HG02884 (cell line): ENCODE data around the gene ARHGAP31.

Experiments used
- ATAC-seq: cut with Tn5 transposase; IDR thresholded peaks from one replicate; pipeline ENCODE4 v1.9.1; 2021; ENCODE audit warnings: mild to moderate bottlenecking, moderate library complexity; ENCODE audit not compliant: unreplicated experiment

Gene ARHGAP31

DNA sequence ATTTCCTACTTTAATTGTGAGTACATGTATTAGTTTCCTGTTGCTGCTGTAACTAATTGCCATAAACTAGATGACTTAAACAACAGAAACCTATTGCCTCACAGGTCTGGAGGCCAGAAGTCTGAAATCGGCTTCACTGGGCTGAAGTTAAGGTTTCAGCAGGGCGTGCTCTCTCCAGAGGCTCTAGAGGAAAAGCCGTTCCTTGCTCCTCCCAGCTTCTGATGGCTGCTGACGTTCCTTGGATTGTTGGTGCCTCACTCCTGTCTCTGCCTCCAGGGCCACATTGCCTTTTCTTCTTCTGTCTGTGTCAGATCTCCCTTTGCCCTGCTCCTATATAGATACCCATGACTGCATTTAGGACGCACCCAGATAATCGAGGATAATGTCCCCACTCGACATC is 80.9 kb downstream of the ARHGAP31 start:
- no peak for ATAC-seq

DNA sequence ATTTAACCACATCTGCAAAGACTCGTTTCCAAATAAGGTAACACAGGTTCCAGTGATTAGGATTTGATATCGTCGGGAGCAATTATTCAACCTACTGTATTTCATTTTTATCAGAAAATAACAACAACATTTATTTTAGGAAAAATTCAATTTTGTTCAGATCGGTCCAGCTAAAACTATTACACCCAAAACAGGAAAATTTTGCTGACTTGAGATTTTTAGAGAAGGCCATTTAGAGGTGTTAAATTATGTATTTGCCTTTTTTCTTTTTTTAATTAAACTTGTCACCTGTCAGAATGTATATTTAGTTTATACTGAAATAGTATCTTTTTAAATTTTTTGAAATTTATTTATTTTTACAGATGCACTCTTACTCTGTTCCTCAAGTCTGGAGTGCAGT is 81.3 kb downstream of the ARHGAP31 start:
- no peak for ATAC-seq

DNA sequence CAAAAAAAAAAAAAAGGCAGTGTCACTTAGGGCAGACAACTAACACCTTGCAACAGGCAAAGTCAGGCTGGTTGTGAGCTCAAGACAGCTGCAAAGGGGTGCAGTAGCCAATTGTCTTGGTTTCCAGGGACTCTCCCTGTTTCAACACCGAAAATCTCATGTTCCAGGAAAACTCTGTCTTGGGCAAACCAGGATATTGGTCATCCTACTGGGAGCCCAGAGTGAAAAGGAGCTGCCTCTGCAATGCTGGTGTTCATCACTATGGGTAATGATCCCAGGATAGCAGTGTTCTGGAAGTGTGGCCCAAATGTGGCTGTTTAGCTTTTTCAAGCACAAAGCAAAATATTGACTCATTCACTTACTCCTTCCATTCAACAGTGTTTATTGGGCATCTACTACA is 82.6 kb downstream of the ARHGAP31 start:
- ATAC-seq = no peak

DNA sequence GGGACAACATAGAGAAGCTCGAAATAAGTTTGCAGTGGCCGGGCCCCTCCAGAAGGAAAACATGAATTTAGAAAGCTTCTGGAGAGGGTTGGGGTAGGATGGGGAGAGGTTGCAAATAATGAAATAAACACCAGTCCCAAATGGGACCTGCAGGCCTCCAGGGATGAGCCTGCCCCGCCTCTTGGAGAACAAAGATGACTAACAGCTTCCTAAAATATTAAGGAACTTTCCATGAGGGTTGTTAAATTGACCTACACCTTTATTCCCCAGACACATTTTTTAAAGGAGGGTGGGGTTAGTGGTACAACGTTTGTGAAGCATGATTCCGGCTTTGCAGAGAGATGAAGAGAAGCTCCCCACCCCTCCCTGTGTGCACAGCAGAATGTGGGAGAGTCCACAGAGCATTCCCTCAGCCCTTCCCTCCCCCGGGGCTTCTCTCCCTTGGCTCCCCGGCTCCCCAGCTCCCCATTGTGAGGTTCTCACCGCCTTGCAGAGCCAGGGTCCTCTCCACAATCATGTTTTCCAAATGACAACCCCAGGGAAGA is 84.1 kb downstream of the ARHGAP31 start:
- ATAC-seq = no peak

DNA sequence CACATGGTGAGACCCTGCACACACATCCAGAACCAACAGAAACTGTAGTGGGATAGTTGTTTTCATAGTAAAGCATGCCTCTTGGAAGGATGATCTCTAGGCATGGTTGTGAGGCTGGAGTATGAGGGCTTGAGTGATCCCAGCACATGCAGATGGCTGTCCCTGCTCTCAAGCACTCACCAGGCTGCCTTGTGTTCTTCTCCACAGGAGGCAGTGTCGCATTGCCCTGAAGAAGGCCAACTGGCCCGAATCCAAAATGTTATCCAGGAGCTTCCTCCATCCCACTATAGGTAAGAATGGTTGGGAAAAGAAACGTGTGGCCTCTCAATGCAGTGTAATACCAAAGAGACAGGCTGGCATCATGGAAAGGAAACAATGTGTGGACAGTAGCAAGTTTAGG is 86.5 kb downstream of the ARHGAP31 start:
- ATAC-seq = no peak

DNA sequence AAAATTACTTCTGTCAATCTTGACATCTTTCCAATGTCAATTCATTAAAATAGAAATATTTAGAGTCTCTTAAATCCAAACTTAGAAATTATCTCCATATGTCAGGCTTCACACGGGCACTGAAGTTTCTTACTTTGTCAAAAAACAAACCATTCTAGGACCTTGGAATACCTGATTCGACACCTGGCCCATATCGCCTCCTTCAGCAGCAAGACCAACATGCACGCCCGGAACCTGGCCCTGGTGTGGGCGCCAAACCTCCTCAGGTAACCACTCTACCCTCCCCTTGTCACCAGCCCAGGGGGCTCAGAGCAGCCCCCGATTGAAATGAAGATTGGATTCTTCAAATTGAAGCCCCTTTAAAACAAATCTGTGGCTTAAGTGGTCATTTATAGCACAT is 88.0 kb downstream of the ARHGAP31 start:
- no peak for ATAC-seq

DNA sequence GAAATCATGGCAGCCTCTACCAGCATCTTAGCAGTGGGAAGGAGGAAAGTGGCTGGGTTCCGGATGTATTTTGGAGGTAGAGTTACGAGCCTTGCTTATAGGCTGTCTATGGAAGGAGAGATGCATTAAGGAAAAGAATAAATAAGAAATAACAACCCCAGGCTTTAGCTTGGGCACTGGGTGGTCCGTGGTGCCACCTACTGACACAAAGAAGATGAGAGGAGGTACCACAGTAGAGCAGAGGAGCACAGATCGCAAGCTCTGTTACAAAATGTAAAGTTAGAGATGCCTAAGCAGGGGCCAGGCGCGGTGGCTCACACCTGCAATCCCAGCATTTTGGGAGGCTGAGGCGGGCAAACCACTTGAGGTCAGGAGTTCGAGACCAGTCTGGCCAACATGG is 94.4 kb downstream of the ARHGAP31 start:
- ATAC-seq = no peak

DNA sequence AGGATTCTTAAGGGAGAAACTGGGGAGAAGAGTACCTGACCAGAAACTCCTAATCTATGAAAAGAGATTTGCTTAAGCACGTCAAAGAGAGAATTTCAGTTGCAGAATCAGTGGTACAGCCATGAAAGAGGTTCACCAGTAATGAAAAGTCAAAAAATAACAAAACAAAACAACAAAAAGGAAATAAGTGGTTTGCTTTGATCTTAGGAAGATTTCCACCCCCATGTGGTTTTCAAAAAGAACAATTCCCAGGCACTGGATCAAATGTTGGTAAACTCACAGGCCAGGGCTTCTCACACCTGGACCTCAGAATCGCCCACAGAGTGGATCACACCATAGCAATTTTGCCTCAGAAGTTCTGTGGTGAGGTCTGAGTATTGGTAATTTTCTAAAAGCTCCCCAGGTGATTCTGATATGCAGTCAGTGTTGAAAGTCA is 101.8 kb downstream of the ARHGAP31 start:
- peak; percentile 72 for ATAC-seq

DNA sequence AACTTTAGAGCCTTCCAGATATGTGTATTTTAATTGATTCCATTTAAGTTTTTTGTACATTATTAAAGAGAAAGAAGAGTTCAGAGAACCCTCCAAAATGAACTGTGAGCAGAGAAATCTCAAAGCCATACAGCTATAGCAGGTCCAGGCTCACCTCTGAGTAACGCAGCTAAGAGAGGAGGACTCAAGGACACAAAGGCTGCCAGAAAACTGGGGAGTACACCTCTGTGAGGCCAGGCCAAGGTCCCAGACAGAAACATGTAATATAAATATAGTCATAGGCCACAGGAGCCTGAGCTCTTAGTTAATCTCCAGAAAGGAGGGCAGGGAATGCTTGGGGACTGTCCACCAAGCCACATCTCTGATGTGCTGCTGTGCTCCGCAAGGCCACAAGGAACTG is 102.7 kb downstream of the ARHGAP31 start:
- no peak for ATAC-seq

DNA sequence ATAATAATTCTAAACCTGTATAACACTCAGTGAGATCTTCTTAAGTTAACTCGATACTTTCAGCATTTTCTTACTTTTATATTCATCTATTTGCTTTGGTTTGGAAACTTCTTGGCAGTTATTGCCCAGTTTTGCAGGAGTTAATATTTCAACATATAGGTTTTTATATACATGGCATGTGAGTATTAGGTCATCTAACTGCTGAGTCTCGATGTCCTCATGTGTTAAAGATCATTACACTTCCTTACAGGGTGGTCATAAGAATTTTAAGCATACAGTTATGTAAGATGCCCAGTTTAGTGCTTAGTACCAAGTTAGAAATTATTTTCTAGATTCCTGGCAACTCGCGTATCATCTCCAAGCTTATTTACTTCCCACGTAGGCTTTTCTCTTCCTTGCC is 106.3 kb downstream of the ARHGAP31 start:
- ATAC-seq = no peak

DNA sequence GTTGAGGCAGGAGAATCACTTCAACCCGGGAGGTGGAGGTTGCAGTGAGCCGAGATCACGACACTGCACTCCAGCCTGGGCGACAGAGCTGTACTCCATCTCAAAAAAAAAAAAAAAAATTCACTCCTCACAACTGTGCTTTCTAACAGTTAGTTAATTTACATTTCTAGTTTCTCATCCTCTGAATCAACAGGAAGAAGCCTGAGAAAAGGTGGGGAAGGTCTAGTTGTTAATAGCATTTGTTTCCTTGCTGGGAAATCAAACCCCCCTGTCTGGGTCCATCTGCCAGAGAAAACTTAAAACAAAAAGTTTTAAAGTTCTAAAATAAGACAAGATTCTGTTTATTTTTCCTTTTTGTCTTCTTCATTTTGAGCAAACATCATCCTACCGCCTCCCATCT is 106.9 kb downstream of the ARHGAP31 start:
- peak; percentile 55 for ATAC-seq

DNA sequence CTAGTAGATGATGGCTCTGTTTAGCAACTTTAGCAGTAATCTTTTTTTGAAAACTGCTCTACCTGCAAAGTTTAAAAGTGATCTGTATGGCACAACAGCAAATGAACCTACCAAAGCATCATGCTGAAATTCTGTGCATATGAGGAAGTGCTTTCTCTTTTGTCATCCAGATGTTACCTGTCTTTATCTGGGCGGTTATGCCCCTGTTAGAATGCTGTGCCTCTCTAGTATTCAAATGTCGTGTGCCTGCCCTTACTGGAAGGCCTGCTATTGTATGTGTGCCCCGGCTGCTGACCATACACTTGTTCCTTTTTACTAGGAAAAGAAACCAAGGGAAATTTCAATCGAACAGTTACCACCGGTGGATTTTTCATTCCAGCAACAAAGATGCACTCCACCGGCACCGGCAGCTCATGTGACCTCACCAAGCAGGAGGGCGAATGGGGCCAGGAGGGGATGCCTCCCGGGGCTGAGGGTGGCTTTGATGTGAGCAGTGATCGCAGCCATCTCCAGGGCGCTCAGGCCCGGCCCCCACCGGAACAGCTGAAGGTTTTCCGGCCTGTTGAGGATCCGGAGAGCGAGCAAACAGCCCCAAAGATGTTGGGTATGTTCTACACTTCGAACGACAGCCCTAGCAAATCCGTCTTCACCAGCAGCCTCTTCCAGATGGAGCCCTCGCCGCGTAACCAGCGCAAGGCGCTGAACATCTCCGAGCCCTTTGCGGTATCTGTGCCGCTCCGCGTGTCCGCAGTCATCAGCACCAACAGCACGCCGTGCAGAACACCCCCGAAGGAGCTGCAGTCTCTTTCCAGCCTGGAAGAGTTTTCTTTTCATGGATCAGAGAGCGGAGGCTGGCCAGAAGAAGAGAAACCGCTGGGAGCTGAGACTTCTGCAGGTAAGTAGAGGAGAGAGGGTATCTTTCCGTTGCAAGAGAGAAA is 107.6 kb downstream of the ARHGAP31 start:
- ATAC-seq = peak; percentile 64

DNA sequence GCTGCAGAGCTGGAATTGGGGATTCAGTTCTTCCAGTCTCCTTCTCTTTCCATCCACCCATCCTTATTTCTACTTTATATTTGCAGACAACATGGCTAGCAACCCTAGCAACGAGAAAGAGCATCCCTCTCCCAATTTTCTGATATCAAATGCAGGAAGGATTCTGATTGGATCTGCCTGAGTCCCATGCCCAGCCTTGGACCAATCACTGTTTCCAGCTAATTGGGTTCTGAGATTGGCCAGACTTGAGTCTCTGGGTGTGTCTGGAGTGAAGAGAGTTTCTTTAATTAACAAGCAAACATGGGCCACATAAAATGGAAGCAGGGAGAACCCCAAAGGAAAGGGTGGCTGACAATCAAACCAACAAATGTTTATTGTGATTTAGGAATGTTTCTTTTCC is 108.6 kb downstream of the ARHGAP31 start:
- no peak for ATAC-seq

DNA sequence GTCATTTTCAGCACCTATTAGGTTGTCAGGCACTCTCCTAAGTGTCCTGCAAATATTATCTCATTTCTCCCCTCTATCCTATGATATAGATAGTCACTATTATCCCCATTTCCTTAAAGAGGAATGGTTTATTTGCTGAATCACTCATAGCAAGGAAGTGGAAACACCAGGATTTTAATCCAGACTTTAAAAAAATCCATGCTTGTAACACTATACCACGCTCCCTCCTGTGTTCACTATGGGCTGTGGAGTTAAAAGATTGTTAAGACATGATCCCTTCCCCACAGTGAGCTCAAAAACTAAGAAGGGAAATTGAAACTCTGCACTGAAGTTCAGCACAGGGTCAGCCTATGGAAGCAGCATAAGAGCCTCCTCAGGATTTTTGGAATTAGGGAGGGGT is 109.0 kb downstream of the ARHGAP31 start:
- no peak for ATAC-seq

DNA sequence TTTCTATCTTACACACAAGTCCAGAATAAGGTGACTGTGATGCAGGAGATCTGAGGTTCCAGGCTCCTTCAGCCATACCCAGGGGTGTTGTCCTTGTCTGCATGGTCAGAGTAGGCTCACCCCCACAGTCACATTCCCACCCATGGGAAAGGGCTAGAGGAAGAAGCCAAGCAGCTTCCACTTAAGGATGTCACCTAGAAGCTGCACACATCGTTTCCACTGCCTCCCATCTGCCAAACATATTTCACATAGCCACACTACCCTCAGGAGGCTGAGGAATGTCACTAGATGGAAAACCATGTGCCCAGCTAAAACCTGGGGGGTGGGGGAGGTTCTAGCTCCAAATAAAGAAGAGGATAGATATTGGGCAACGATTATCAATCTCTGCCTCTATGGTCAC is 111.1 kb downstream of the ARHGAP31 start:
- ATAC-seq = no peak

DNA sequence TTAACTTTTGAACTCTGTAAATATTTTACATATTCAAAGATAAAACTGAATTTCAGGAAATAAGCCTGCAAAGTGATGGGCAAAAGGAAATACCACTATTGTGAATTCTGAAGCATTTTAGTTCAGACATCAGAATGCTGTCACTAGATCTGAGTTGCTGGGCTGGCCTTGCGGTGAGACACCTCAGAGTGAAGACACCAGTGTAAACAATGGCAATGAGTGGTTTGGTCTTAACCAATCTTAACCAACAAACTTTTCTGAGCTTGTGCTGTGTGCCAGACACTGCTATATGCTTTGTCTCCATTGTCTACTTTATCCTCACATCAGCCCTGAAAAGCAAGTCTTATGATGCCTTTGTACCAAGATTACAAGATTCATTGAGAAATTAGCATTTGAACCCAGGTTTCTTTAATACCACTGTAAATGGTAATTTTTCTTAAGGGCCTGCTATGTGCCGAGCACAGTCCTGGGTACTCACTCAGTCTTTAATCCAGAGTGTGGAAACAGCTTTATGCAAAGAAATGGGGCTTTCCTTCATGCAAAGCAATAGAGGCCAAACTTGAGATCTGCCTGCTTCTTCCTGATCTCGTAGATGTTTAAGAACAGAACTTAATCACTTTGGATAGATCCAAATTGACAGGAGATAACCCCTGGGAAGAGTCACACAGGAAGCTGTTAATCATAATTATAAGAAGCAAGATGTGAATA is 114.2 kb downstream of the ARHGAP31 start:
- peak; percentile 76 for ATAC-seq

DNA sequence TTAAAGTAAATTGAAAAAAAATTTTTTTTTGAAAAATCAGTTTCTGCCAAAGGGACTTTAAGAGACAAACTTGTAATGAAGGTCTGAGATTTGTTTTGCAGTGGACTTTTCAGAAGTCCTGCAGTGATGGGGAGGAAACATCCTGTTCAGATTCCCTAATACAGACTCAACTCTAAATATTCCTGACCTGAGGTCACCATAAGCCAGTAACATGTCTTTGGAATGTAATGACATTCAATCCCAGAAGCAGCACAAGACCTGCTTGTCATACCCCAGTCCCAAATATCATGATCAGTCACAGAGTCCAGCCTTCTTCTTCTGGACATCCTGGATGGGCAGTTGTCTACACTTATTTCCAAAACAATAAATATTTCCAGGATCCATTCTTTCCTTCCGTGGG is 115.7 kb downstream of the ARHGAP31 start:
- no peak for ATAC-seq

DNA sequence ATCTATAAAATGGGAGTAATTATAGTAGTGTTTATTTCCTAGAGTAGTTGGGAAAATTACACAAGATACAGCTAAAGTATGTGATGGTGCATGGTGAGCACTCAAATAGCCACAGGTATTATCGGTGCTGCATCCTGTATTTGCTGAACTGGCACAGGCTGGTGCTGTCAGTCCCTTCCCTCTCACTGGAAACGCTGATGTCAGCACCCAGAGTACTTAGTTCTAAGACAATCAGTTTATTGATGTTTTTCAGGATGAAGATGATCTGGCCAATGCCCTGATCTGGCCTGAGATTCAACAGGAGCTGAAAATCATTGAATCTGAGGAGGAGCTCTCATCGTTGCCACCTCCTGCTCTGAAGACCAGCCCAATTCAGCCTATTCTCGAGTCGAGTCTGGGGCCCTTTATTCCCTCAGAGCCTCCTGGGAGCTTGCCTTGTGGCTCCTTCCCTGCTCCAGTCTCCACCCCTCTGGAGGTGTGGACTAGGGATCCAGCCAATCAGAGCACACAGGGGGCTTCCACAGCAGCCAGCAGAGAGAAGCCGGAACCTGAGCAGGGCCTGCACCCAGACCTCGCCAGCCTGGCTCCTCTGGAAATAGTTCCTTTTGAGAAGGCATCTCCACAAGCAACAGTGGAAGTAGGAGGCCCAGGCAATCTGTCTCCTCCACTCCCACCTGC is 119.6 kb downstream of the ARHGAP31 start:
- ATAC-seq = no peak

DNA sequence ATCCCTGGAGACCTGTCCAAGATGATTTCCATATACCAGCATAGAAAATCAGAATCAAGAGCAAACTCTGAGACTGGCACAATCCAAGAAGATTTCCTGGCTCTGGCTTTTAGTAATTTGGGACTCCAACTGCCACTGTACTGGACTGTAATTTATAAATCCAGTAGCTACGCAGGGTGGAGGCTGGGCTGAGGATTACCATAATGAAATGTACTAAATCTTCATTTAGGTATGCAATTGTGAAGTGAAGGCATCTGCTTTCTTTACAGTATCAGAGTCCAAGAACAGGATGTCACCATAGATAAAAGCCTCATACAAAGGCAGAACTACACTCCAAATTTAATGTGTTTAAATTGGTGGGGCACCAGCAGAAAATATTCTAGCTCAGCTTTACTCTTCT is 122.7 kb downstream of the ARHGAP31 start:
- no peak for ATAC-seq

DNA sequence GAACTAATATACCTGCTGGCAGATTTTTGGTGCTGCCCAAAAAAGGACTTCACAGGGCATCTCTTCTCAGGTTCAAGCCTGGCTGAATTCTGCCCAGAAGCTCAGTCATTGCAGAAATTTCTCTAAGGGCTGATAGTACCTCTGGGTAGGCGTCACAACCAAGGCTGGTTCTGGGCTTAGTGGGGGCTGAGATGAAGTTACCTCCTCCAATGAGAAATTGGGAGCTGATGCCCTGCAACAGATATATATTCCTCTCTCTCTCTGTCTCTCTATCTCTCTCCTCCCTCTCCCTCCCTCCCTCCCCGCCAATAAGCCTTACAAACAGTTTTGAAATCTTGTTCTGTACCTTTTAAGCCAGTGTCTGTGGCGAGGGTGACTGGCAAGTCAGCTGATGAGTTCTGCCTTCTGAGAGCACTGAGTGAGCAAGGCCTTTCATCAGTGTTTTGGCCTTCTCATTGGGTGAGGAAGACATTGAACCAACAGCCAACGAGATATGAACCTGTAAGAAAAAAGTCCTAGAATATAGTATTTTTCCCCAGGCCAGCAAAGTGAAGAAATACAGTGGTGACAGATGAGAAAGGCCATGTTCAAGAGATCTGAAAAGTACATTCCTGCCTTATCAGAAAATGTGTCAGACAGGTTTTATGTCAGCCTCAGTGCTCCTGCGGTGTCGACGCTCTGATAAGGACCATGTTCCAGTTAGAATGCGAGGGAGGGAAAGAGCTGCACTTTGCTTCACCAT is 123.8 kb downstream of the ARHGAP31 start:
- no peak for ATAC-seq

DNA sequence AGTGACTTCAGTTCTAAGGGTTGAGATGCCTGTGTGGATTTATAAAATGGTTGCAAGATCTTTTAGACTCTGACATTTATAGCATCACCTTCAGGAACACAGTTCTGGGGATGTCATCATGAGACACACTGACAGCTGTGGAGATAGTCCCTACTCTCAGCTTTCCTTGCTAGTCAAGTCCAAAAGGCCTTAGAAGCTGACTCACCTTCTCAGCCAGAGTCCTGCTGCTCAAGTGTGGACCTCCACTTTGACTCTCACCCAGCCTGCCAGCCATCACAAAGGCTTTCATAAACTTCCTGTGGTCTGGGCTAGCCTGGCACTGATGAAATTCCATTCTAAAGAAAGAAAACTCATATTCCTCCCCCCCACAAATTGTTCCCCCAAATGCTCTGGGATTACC is 124.5 kb downstream of the ARHGAP31 start:
- no peak for ATAC-seq
